GM18526 (cell line): ENCODE data around the gene CFAP46.

Experiments
- POLR2A ChIP-seq: IDR thresholded peaks from 3 replicates; pipeline ENCODE4 v1.6.1; 2011; ENCODE audit not compliant: insufficient read length; ENCODE audit errors: extremely low read depth

CFAP46 gene

DNA sequence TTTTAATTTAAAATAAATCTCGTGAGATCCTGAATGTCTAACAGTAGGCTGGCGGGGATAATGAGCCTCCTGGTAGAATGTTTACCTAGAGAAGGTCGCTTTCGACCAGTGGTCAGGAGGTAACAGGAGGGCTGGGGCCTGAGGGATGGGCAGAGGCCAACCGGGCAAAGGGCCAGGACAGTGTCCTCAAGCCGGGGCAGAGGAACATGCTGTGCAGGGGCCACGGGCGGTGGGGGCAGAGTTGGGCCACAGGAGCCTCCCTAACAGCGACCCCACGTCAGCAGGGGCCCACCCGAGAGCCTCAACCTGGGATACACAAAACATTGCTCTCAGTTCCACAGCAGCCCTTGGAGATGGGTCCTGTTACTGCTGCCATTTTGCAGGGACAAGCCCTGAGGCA is 14.5 kb downstream of the CFAP46 start:
- no peak for TF ChIP-seq POLR2A

DNA sequence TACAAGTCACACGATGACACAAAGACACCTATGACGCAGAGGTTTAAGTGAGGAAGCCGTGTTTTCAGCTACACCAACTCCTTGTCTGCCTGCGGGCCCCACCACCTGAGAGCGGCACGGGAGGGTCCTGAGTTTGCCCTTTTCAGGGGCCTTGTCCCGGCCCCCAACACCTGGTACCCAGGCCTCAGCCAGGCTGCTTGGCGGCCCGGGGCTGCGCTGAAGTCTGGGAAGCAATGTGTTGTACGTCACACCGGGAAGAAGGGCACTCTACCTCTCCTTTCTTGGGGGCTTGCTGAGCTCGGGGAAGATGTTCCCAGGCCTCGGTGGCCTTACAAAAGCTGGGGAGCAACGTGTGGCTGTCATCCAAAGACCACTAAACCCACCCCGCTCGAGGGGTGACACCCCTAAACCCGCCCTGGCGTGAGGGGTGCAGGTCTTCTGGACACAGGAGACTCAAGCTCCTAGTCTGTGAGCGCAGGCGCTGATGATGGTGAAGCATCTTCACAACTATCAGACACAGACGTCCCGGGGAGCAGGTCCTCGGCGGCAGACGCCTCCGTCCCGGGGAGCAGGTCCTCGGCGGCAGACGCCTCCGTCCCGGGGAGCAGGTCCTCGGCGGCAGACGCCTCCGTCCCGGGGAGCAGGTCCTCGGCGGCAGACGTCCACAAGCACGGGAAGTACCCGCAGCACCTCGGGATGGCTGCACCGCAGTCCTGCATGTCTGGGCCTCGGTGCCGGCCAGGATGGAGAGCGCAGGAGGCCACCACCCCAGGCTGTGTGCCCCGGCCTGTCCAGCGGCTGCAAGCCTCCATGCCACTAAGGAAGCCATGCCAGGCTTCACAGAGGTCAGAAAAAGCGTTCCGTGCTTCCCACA is 15.4 kb downstream of the CFAP46 start:
- TF ChIP-seq POLR2A = no peak

DNA sequence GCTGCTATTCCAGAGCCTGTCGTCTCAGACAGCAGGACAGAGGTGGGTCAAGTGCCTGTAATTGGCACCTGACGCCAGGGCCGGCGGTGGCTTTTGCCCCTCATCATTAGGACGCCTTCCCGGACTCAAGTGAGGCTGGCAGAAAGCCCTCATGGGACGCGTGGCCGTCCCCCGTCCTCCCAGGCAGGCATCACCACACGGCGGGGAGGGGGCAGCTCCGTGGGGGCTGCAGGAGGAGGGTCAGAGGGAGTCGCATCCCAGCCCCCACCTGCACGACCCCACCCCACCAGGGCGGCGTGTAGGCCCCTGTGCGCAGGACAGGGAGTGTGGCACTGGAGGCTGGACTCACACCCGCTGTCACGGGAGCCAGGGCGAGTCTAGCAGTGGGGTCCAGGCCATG is 16.3 kb downstream of the CFAP46 start:
- TF ChIP-seq POLR2A = no peak

DNA sequence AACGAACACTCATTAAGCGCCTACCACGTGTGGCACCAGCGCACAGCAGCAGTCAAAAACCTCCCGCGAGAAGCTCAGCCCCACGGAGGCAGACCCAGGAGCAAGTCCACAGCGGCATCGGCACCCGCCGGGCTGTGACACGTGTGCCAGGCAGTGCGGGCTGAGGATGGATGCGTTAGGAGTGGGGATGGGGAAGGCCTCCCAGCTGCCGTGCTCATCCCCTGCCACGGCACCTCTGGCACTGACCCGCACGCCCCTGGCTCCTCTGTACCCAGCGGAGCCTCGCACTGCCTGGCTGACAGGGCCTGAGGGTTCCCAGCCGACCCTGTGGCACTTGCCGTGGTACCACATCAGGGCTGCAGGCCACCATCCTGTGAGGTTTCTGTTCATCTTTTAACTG is 16.8 kb downstream of the CFAP46 start:
- no peak for TF ChIP-seq POLR2A

DNA sequence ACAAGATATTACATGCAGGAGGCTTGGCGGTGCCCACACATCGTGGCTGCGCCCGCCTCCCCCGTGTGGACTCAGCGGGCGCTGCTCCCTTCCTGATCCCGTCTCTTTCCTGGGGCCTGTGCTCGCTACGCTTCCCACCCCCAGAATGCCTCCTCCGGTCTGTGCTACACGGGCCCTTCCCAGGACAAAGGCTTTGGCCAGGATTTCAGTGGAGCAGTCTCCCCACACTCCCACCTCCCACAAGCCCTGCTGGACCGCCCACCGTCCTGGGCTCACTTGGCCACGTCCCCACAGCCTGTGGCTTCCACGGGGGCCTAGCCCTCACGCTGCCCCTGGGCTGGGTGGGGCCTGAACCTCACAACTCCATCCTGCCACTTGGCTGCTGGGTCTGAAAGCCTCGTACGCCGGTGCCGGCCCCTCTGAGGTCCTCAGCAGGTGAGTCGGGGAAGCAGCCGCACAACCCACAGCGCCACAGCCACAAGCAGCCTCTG is 17.3 kb downstream of the CFAP46 start:
- no peak for TF ChIP-seq POLR2A

DNA sequence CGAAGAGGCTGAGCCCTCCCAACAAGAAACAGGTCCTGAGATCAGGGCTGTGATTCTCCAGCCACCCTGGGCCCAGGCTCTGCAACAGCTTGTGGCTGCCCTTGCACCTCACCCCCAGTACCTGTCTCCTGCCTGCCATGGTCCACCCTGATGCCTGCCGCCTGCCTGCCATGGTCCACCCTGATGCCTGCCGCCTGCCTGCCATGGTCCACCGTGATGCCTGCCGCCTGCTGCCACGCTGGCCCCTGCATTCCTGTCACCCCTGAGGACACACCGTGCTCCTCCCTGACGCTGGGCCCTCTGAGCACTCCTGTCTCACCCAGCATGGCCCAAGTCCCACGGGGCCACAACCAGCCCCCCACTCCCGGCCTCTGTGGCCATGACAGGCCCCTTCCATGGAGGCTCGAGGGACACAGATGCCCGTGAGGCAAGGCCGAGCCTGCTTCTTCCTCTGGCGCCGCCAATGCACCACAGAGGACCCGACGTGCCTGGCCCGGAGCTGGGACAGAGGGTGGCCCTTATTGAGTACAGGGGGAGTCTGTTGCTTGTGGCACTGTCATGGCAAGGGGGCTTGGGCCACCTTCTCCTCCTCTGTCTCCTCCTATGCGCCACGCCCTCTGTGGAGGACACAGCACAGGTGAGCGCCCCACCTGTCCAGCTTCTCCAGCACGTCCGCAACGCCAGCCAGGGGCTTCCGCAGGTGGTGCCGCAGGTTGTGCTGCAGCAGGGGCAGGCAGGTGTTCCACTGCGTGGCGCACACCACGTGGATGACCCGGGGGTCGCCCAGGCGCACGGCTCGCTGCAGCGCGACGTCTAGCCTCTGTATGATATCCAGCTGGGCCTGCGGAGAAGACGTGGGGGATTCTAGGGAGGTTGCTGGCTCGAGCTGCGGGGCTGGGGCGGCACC is 18.1 kb downstream of the CFAP46 start:
- TF ChIP-seq POLR2A = no peak

DNA sequence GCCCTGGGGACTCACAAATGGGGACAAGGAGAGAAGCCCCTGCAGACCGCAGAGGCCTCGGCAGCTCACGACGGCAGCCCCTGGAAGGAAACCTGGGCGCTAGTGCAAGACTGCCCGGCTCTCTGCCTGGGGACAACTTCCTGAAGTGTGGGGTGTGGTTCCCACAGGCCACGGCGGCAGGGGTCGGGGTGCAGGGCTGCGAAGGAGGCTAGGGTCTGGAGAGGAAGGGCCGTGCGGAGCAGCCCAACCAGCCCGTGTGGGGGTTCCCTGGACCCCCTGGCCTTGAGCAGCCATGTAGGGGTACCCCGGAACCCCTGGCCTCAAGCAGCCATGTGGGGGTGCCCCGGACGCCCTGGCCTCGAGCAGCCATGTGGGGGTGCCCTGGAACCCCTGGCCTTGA is 19.5 kb downstream of the CFAP46 start:
- no peak for TF ChIP-seq POLR2A

DNA sequence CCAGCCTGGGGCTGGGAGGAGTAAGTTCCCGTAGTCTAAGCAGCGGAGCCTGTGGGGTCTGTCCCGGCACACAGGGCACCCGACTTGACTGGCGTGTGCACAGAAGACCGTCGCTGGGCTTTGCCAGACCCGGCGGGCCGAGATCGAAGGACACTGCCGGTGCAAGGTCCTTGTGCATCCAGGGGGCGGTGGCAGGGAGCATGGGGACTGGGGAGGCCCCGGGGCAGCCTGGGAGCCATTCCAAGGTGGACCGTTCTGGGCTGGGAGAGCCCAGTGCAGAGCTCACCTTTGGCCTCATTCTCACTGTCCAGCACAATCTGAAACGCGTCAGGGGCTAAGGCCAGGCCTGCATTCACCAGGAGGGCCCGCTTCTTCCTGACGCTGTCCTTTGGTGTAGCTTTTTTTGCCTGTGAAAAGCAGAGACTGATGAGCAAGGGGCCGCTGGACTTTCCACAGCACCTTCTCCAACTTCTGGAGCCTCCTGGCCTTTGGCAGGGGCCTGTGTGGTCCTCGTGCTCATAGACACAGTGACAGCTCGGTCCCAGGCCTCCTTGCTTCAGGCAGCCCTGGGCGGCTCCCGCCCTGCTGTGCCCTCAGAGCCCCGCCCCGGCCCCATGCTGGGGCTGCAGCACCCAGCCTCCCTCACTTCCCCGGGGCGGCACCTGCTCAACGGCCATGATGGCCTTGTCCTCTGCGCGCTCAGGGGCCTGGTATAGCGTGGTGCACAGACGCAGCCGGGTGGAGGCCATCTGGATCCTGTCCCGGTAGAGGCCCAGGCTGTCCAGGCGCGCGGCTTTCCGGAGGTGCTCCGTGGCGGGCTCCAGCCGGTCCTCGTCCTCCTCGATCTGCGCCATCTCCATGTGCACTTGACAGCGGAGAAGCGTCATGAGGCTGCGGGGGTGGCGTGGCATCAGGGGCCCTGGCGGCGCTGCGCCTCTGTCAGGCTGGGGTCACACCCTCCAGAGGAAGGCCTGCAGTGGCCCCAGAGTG is 20.3 kb downstream of the CFAP46 start:
- TF ChIP-seq POLR2A = no peak

DNA sequence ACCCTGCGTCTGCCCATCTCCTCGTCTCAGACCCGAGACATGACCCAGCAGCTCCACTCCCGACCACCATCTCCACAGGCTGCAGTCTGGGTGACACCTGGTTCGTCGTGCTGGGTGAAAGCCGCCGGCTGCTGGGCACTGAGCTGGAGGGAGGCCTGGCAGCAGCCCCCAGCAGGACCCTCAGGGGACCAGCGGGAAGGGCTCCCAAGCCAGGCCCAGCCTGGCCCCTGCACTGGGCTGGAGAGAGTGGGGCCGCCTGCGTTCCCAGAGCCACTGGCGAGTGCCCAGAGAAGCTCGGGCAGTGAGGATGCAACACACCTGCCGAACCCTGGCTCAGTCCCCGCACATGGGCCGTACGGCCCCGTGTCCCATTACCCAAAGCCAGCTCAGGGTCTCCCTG is 21.3 kb downstream of the CFAP46 start:
- TF ChIP-seq POLR2A = no peak

DNA sequence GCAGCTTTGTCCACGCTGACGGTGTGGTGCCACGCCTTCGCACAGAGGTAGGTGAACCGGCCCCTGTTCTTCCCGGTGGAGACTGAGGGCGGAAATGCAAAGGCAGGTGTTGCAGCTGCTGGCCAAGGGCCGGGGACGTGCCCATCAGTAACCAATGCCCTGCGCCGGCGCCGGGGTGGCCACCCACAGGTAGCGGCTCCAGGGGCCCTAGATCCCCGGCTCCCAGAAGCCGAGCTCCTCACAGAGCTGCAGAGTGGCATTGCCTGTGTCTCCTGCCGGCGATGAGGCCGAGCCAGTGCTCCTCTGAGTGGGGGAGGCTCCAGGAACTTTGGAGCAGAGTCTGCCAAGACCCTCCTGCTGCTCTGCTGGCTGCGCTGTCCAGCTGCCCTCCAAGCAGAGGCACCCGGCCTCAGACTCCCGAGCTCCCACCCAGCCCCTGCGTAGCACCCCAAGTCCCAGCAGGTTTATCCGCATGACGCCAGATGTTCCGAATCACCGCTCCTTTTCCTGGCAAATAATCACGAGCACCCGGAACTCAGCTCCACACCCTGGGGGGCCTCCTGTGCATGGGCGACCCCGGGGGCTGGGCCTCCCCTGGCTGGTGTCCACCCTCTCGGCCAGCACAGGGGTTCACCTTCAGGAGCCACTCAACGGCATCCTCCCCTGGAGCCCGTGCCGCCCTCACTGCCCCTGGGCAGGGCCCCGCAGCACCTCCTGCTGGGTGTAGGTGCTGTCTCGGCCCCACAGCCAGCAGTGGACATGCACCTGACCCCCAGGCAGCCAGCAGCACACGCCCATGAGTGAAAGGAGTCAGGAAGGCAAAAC is 22.1 kb downstream of the CFAP46 start:
- TF ChIP-seq POLR2A = no peak

DNA sequence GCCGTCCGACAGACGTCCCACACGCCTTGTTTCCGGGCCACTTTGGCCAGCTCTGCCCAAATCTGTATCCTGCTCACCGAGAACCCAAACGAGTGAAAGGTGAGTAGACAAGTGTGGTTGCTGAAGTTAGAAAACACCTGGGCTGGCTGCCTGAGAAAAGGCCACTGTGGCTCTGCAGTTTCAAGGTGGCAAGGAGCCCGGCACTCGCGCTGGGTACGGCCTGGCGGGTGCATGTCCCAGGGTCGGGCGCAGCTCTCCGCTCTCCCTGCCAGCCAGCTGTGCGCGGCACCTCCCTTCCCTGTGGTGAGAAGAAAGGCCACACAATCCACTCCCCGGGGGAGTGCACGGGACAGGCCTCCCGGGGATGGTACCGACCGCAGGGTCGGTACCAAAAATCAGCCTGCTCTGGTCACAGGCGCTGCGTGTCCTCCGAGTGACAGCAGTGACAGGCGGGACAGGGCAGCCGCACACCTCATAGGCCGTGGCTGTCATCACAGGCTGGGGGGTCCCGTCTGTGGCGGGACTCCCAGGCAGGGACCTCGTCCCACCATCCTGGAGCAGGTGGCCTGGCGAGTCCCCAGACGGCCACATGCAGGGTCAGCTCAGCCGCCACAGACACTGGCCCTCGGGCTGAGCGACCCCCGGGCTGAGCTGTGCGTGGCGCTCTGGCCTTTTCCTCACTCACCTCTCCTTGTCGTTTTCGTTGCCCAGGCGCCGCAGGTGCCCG is 22.8 kb downstream of the CFAP46 start:
- no peak for TF ChIP-seq POLR2A

DNA sequence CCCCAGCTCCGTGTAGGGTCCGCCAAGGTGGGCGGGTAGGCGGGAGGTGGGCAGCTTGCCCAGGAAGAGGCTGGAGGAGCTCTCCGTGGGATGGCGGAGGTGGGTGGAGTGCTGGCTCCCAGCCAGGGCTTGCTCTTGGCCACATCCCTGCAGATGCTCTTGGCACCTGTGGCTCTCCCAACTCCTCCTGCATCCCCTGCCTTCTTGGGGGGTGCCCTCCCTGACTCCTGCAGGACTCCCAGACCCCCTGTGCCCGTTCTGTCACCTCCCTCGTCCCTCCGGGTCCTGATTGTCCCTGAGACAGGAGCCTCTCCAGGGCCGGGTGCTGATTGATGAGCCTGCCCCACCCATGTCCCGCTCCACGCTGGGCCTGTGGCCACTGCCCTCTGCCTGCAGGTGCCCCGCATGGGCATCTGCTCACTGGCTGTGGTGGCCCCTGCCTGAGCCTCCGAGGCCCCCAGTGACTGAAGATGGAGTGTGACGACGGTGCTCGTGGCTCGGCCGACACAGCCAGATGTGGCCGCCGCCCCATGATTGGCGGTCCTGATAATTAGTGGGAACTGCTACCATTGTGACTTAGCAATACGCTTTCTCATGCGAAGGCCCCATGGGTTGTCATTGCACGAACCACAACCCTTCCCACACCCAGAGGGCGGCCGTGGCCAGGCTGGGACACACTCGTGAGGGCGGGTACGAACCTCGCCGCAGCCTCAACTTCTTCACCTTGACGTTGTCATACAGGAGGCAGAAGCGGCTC is 23.6 kb downstream of the CFAP46 start:
- no peak for TF ChIP-seq POLR2A

DNA sequence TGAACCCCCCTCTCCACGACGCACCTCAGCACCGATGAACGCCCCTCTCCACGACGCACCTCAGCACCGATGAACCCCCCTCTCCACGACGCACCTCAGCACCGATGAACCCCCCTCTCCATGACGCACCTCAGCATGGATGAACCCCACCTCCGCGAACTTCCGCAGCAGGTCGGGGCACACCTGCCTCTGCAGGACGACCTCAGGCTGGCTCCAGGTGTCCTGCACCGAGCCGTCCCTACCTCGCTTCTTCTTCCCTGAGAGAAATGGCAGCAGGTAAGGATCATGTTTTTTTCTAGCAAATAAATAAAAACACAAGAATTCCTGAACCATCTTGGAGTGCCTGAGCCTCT is 24.1 kb downstream of the CFAP46 start:
- TF ChIP-seq POLR2A = no peak
